HG03457 (cell line): ENCODE results near the gene UST.
"Not testable (repeated sequence)": the region's sequence is repeated elsewhere in the genome, so short reads cannot be mapped to it uniquely, and the experiment has no call there.

ENCODE experiments used
- ATAC-seq: cut with Tn5 transposase; IDR thresholded peaks from one replicate; pipeline ENCODE4 v1.9.1; 2021; ENCODE audit warnings: moderate number of reproducible peaks; ENCODE audit not compliant: unreplicated experiment

UST gene

GRCh38 chr6:148998704-148999103 is 251.9 kb downstream of the UST start:
- no peak for ATAC-seq

GRCh38 chr6:148999501-148999900 is 252.7 kb downstream of the UST start:
- ATAC-seq, result no peak

GRCh38 chr6:148999929-149000468 is 253.2 kb downstream of the UST start:
- ATAC-seq, result no peak

GRCh38 chr6:149001422-149001821 is 254.6 kb downstream of the UST start:
- no peak for ATAC-seq

- no peak for ATAC-seq
Observed at GRCh38 chr6:149003560-149003959, 256.7 kb downstream of the UST start.

GRCh38 chr6:149004664-149005063 is 257.8 kb downstream of the UST start:
- no peak for ATAC-seq

GRCh38 chr6:149006236-149006635 is 259.4 kb downstream of the UST start:
- ATAC-seq, result not testable (repeated sequence)

GRCh38 chr6:149006671-149007070 is 259.8 kb downstream of the UST start:
- no peak for ATAC-seq

- ATAC-seq, result no peak
Observed at GRCh38 chr6:149007846-149008245, 261.0 kb downstream of the UST start.

GRCh38 chr6:149008741-149009140 is 261.9 kb downstream of the UST start:
- ATAC-seq, result no peak

- ATAC-seq, result no peak
Observed at GRCh38 chr6:149012040-149012545, 265.3 kb downstream of the UST start.

- ATAC-seq, result no peak
Observed at GRCh38 chr6:149013586-149014344, 266.9 kb downstream of the UST start.

- no peak for ATAC-seq
Observed at GRCh38 chr6:149014631-149015534, 268.1 kb downstream of the UST start.

GRCh38 chr6:149015535-149016525 is 269.0 kb downstream of the UST start:
- ATAC-seq, result no peak

GRCh38 chr6:149016716-149017115 is 269.9 kb downstream of the UST start:
- ATAC-seq, result no peak

GRCh38 chr6:149020319-149020718 is 273.5 kb downstream of the UST start:
- no peak for ATAC-seq

GRCh38 chr6:149024361-149024760 is 277.5 kb downstream of the UST start:
- no peak for ATAC-seq

- ATAC-seq, result no peak
Observed at GRCh38 chr6:149025061-149025460, 278.2 kb downstream of the UST start.

- no peak for ATAC-seq
Observed at GRCh38 chr6:149026530-149026942, 279.7 kb downstream of the UST start.

- no peak for ATAC-seq
Observed at GRCh38 chr6:149027484-149027883, 280.7 kb downstream of the UST start.
